ENCODE results near the gene PPP2CA. TPM values are rescaled to one million over a fixed set of nuclear protein-coding genes. Genes with fewer than 3 reads are reported as not detected.
A peak's percentile ranks its signal among the peaks of the same experiment; 100 is the strongest.

Gene PPP2CA
- total and polyA plus RNA-seq, 11 donors: 59.7 to 219 (median 171) TPM

DNA sequence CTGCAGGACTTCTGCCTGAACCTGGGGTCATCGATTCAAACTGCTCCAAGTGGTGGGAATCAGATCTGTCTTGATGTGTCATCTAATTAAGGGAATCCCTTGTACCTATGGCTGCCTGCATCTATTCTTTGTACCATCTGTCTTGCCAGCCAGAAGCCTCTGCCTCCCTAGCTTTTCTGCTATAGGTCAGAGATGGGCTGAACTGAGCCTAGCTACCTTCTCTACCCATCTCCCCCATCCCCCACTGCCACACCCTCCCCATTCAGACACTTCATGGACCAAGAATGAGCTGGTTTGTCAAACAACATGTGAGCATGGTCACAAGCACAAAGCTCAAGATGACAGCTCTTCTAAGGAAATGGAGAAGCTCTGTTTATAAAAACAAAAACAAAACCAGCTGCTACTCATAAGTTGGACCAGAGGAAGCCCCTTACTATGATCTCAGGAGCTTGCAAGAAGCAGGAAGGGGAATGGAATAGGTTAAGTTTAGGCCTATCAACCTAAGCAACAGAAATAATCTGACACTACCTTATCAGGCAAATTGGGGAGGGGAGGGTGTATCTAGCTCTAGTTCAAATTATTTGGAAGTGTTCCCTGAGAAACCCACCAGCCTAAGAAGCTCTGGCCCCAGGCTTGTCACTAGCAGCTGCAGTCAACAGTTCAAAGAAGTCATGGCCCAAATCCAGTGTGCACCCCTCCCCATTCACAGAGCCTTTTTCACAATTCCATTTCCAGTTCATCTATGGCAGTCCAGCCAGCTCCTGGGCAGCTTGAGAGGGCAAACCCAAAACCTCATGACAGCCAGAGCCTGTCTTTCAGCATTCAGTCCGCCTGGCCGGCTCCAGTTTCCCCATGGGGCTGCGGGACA is 79.0 kb downstream of the PPP2CA start:
- Histone ChIP-seq H3K36me3 (peaks cover 0 to 95% (median 84%) of the 10 kb centered on the region in 9 donors), H3K27ac (no peak overlapping the region), H3K9me3 (no peaks in the 10 kb centered on the region), H3K4me1 (peaks cover 0 to 46% (median 26%) of the 10 kb centered on the region in 12 donors), H3K4me3 (no peak overlapping the region), H3K27me3 (no peaks in the 10 kb centered on the region)
- ATAC-seq (no peak), DNase-seq (no peak)
- TF ChIP-seq, protein P1, sequence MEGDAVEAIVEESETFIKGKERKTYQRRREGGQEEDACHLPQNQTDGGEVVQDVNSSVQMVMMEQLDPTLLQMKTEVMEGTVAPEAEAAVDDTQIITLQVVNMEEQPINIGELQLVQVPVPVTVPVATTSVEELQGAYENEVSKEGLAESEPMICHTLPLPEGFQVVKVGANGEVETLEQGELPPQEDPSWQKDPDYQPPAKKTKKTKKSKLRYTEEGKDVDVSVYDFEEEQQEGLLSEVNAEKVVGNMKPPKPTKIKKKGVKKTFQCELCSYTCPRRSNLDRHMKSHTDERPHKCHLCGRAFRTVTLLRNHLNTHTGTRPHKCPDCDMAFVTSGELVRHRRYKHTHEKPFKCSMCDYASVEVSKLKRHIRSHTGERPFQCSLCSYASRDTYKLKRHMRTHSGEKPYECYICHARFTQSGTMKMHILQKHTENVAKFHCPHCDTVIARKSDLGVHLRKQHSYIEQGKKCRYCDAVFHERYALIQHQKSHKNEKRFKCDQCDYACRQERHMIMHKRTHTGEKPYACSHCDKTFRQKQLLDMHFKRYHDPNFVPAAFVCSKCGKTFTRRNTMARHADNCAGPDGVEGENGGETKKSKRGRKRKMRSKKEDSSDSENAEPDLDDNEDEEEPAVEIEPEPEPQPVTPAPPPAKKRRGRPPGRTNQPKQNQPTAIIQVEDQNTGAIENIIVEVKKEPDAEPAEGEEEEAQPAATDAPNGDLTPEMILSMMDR (IDR thresholded peaks at IDR 0.05): no peak
- no peak for TF ChIP-seq POLR2A (IDR thresholded peaks at IDR 0.05)
- WGBS, 4 donors: 70 to 87% (median 77%) methylated on average over 3 to 4 of the region's 4 CpGs
- intact Hi-C loops (cut with DNase I): loop anchor here in 4 of 10 donors (1.0 to 5.0 kb wide), 4 partner anchors 45 to 108 kb away; no protein-coding TSS in a partner anchor

DNA sequence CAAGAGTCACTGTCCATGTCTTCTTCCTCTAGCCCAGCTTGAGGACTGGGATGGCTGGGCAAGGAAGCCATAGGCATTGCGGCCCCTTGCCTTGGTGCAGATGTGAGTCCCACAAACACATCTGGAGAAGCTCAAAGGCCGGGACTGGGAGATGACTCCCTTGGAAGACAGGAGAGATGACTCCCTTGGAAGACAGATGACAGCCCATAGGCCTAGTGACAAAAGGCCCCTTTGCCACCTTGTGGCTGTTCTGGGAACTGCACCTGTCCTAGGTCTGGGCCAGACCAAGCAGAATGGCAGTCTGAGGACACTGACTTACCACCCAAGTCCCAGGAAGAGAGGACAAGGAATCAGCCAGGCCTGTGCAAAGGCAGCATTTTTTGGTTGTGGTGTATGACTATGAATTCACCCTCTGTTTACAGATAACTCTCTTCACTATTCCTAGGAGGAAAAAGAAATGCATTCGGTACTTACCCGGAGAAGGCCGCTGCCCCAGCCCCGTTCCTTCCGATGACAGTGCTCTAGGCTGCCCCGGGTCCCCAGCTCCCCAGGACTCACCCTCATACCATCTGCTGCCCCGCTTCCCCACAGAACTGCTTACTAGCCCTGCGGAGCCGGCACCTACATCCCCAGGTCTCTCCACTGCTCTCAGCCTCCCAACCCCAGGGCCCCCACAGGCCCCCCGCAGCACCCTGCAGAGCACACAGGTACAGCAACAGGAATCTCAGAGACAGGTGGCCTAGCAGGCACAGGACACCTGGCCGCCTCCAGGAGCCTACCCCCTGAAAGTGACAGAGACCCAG is 79.9 kb downstream of the PPP2CA start:
- H3K27me3 ChIP-seq: no peaks in the 10 kb centered on the region
- H3K4me1 ChIP-seq: peaks cover 0 to 38% (median 20%) of the 10 kb centered on the region in 12 donors
- H3K4me3 ChIP-seq: no peak overlapping the region
- TF ChIP-seq POLR2A (IDR thresholded peaks at IDR 0.05): no peak
- TF ChIP-seq, protein P1 (IDR thresholded peaks at IDR 0.05): peak; percentile 87 to 98 (median 94)
- no peak overlapping the region for H3K27ac ChIP-seq
- intact Hi-C loops (cut with DNase I): loop anchor here in 6 of 10 donors (1.0 to 5.0 kb wide), 6 partner anchors 43 to 107 kb away; no protein-coding TSS in a partner anchor
- H3K36me3 ChIP-seq: peaks cover 0 to 95% (median 74%) of the 10 kb centered on the region in 9 donors
- peak; percentile 55 to 88 (median 80) for ATAC-seq
- H3K9me3 ChIP-seq: no peaks in the 10 kb centered on the region
- DNase-seq: peak in 4 of 5 donors; percentile 68 to 74 (median 71)
- WGBS, 4 donors: 85 to 89% (median 88%) methylated on average over 12 to 13 of the region's 13 CpGs

DNA sequence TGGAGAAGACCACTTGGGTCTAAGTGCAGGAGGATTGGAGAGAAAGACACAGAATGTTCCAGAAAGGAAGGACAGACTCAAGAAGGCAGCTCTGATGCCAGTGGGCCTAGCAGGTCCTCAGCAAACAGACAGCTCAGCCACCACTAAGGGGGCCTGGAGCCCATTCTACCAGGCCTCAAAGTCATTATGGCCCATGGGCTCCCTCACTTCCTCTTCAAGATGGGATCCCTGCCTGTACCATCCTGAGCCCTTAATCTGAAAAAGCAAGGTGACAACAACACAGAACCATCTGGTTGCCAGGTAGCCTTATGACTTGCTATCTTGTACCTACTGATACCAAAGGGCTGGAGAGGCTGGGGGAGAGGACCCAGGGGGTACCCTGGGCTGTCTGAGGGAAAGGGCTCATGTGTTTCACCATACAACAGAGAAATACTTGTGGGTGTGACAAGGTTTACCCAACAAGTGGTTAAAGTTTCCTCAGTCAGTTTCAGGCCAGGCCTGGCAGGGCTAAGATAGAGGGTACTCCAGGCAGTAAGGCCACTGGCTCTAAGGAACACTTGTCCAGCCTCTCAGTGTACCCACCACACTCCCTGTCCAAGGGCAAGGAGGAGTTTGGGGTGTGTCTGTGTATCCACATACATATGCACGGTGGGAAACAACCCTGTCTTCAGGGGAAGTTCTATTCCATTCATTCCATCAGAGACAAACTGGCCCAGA is 80.7 kb downstream of the PPP2CA start:
- peaks cover 0 to 38% (median 16%) of the 10 kb centered on the region in 12 donors for H3K4me1 ChIP-seq
- intact Hi-C loops (cut with DNase I): loop anchor here in 4 of 10 donors (2.0 to 5.0 kb wide), 5 partner anchors 42 to 106 kb away; no protein-coding TSS in a partner anchor
- no peaks in the 10 kb centered on the region for H3K27me3 ChIP-seq
- ATAC-seq (no peak), DNase-seq (no peak)
- H3K27ac ChIP-seq: no peak overlapping the region
- H3K36me3 ChIP-seq: peaks cover 0 to 93% (median 67%) of the 10 kb centered on the region in 9 donors
- no peak overlapping the region for H3K4me3 ChIP-seq
- TF ChIP-seq POLR2A (IDR thresholded peaks at IDR 0.05): no peak
- TF ChIP-seq, protein P1 (IDR thresholded peaks at IDR 0.05): no peak
- H3K9me3 ChIP-seq: no peaks in the 10 kb centered on the region
- 61 to 88% (median 77%) methylated on average over 1 of the region's 1 CpG for WGBS, 4 donors

Small RNA genes within 50 kb of the gene (microRNA-seq; reads per million reads assigned to microRNA genes)
- 0 to 0.13 (median 0) reads per million in 4 donors for gene MIR3661

Other genes with a start within 250 kb of the PPP2CA start
- 100 to 1,000 TPM; 379 to 596 (median 548) TPM for gene VDAC1, start 221.1 kb downstream of the PPP2CA start, total RNA-seq
- gene VDAC1, start 221.1 kb downstream of the PPP2CA start, polyA plus RNA-seq: 100 to 1,000 TPM; 421 to 430 TPM
- gene TCF7, start 111.4 kb downstream of the PPP2CA start, total RNA-seq: 1 to 10 TPM in 8 of 9 donors, under 1 TPM in 1; 0.79 to 5.2 (median 2.6) TPM
- 1 to 10 TPM; 1.6 to 1.9 TPM for gene TCF7, start 111.4 kb downstream of the PPP2CA start, polyA plus RNA-seq
- gene SKP1, start 49.1 kb downstream of the PPP2CA start, total RNA-seq: 100 to 1,000 TPM; 290 to 533 (median 459) TPM
- 1,000 to 10,000 TPM in 1 of 2 donors, 100 to 1,000 TPM in 1; 175 to 1,085 TPM for gene SKP1, start 49.1 kb downstream of the PPP2CA start, polyA plus RNA-seq
- gene CDKL3, start 141.1 kb upstream of the PPP2CA start, total RNA-seq: 1 to 10 TPM; 2.6 to 8.0 (median 4.3) TPM
- 1 to 10 TPM; 3.3 to 5.1 TPM for gene CDKL3, start 141.1 kb upstream of the PPP2CA start, polyA plus RNA-seq
- 100 to 1,000 TPM in 8 of 9 donors, 10 to 100 TPM in 1; 62.8 to 230 (median 188) TPM for gene UBE2B, start 145.5 kb upstream of the PPP2CA start, total RNA-seq
- 100 to 1,000 TPM; 119 to 195 TPM for gene UBE2B, start 145.5 kb upstream of the PPP2CA start, polyA plus RNA-seq
- gene CDKN2AIPNL, start 185.8 kb upstream of the PPP2CA start, total RNA-seq: 10 to 100 TPM; 26.6 to 38.4 (median 32.3) TPM
- gene CDKN2AIPNL, start 185.8 kb upstream of the PPP2CA start, polyA plus RNA-seq: 10 to 100 TPM; 45.1 to 87.5 TPM

All from heart left ventricle (tissue), 16 donors.